ENCODE data around the gene IL4R.

The IL4R gene

DNA sequence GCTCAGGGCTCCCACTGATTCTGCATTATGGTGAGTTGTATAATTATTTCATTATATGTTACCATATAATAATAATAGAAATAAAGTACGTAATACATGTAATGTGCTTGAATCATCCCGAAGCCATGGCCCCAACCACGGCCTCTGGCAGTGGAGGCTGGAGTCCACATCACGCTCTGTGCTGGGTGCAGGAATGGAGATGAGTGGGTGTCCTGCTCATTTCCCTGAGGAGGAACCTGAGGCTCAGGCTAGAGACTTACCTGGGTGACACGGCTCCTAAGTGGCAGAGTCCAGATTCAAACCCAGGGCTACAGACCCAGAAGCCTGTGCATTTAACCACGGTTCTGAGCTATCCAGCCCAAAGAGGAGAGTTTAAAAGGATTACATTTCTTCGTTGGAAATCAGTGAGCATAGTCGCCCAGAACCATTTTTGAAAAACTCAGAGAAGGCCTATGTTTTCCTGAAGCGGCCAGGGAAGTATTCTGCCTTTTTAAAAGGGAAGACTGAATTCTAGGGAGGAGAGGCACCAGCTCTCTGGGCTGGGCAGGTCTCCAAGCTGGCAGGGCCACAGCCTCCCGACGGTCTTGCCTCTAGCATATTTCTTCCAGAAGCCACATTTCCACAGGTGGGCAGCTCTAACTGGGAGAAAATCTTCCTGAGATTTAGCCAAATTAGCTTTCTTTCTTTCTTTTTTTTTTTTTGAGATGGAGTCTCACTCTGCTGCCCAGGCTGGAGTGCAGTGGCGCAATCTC lies 6.7 kb downstream of the IL4R start:
- POLR2A ChIA-PET: no interaction called here
- TF ChIP-seq CTCF (IDR thresholded peaks at IDR 0.05; ENCODE audit: insufficient read depth, low read length, missing control alignments): no peak
- CTCF ChIA-PET: interaction anchor here (1.1 to 2.5 kb wide), 4 partner anchors 9 to 85 kb away, joined by 4 to 15 read pairs (median 4); no protein-coding TSS in a partner anchor
- no peak for DNase-seq (ENCODE audit: low read depth, low spot score)
- no peak overlapping the region for H3K4me3 ChIP-seq (ENCODE audit: low read depth, low read length)

DNA sequence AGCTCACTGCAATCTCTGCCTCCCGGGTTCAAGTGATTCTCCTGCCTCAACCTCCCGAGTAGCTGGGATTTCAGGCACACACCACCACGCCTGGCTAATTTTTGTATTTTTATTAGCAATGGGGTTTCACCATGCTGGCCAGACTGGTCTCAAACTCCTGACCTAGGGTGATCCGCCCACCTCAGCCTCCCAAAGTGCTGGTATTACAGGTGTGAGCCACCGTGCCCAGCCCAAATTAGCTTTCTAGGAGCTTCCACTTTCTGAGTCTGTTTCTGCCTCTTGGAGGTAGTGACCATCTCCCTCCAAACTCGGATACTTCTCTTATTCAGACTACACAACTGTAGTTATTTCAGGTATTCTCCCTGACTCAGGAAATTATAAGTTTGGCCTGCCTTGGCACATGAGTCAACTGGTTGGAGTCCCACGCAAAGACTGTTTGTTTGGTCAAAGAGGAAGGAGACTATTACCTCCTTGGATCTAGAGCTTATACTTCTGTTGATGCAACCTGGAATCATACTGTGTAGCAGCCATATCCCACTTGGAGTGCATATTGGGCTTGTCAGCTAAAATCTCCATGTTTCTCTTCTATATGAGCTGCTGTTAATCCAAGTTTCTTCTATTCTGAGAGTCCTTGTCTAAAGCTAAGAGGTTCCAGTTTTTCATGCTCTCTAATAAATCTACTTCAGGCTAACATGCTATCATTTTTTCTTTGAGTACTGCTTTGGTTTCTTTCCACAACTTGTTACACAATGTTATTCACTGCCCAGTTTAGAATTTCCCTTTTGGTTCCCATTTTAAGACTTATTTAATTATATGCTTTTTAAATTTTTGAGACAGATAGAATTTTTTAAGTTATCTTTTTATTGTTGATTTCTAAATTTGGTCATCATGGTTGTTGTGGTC lies 7.5 kb downstream of the IL4R start:
- no peak for DNase-seq (ENCODE audit: low read depth, low spot score)
- CTCF ChIA-PET: interaction anchor here (1.1 to 2.5 kb wide), 3 partner anchors 8 to 86 kb away, joined by 4 to 15 read pairs (median 4); no protein-coding TSS in a partner anchor
- POLR2A ChIA-PET: no interaction called here
- no peak for TF ChIP-seq CTCF (IDR thresholded peaks at IDR 0.05; ENCODE audit: insufficient read depth, low read length, missing control alignments)
- H3K4me3 ChIP-seq (ENCODE audit: low read depth, low read length): no peak overlapping the region

DNA sequence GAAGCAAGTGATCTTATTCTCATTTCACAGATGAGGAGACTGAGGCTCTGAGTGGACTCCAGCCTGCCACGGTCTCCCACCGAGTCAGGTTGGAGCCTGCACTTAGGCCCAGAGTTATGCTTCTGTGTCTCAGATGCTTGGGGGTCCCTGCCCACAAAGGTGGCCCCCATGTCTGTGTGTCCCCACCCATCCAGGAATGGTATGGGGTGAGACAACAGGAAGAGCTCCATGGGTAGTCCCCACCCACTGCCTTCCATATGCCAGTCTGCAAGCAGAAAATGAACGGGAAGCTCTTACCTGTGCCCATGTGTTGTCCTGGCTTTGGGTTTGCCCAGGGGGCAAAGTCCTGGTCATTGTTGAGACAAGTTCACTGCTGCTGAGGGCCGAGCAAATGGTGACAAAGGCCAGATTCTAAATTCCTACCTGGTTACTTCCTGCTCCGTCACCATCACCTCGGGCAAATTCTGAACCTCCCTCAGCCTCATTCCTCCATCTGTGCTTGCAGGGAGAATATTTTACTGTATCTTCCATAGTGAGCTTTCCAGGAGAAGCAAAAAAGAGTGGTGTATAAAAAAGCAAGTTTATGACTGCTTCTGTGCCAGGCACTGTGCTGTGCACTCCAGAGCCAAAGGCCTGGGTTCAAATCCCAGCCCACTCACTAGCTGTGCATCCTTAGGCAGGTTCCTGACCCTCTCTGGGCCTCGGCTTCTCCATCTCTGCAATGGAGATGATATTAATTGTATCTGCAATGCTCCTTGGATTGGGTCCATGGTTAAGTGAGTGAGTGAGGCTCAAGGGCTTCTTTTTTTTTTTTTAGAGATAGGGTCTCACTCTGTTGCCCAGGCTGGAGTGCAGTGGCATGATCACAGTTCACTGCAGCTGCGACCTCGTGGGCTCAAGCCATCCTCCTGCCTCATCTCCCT lies 9.3 kb downstream of the IL4R start:
- POLR2A ChIA-PET: no interaction called here
- no peak for TF ChIP-seq CTCF (IDR thresholded peaks at IDR 0.05; ENCODE audit: insufficient read depth, low read length, missing control alignments)
- no peak overlapping the region for H3K4me3 ChIP-seq (ENCODE audit: low read depth, low read length)
- CTCF ChIA-PET: interaction anchor here (1.4 to 2.5 kb wide), 2 partner anchors 8 to 88 kb away, joined by 3 to 15 read pairs; no protein-coding TSS in a partner anchor
- DNase-seq (ENCODE audit: low read depth, low spot score): no peak

GRCh38 chr16:27323781-27324561 lies 10.2 kb downstream of the IL4R start:
- H3K4me3 ChIP-seq (ENCODE audit: low read depth, low read length): no peak overlapping the region
- DNase-seq (ENCODE audit: low read depth, low spot score): no peak
- CTCF ChIA-PET: no interaction called here
- TF ChIP-seq CTCF (IDR thresholded peaks at IDR 0.05; ENCODE audit: insufficient read depth, low read length, missing control alignments): no peak
- POLR2A ChIA-PET: no interaction called here

- no peak for DNase-seq (ENCODE audit: low read depth, low spot score)
- TF ChIP-seq CTCF (IDR thresholded peaks at IDR 0.05; ENCODE audit: insufficient read depth, low read length, missing control alignments): no peak
- ChIA-PET POLR2A (interaction anchor here (0.7 kb wide), 1 partner anchor 854 kb away, joined by 3 read pairs; no protein-coding TSS in a partner anchor), CTCF (no interaction called here)
- H3K4me3 ChIP-seq (ENCODE audit: low read depth, low read length): no peak overlapping the region
Measured at GRCh38 chr16:27324851-27325301, 11.1 kb downstream of the IL4R start.
